HG02642 (cell line): ENCODE results near the gene EPS8L3.
"Not testable (repeated sequence)": the region's sequence is repeated elsewhere in the genome, so short reads cannot be mapped to it uniquely, and the experiment has no call there.

Source experiments
- ATAC-seq: cut with Tn5 transposase; IDR thresholded peaks from one replicate; pipeline ENCODE4 v1.9.1; 2021; ENCODE audit warnings: mild to moderate bottlenecking; ENCODE audit not compliant: unreplicated experiment, poor library complexity

EPS8L3 gene

GRCh38 chr1:109763646-109764415 lies at the start of gene EPS8L3:
EPS8L3 (minus strand) TSS chr1:109763923; CDS start chr1:109761749, 2,174 bp downstream.
- ATAC-seq, result no peak

GRCh38 chr1:109812691-109813393 lies 49.1 kb upstream of the EPS8L3 start:
- ATAC-seq, result no peak

- ATAC-seq, result no peak
Observed at GRCh38 chr1:109808703-109809102, 45.0 kb upstream of the EPS8L3 start.

- no peak for ATAC-seq
Observed at GRCh38 chr1:109807822-109808680, 44.3 kb upstream of the EPS8L3 start.

GRCh38 chr1:109807402-109807801 lies 43.7 kb upstream of the EPS8L3 start:
- ATAC-seq, result no peak

GRCh38 chr1:109806733-109807400 lies 43.1 kb upstream of the EPS8L3 start:
- ATAC-seq, result no peak

GRCh38 chr1:109805486-109806165 lies 41.9 kb upstream of the EPS8L3 start:
- no peak for ATAC-seq

- no peak for ATAC-seq
Observed at GRCh38 chr1:109804660-109805059, 40.9 kb upstream of the EPS8L3 start.

GRCh38 chr1:109803901-109804331 lies 40.2 kb upstream of the EPS8L3 start:
- ATAC-seq, result no peak

- ATAC-seq, result no peak
Observed at GRCh38 chr1:109802901-109803561, 39.3 kb upstream of the EPS8L3 start.

- ATAC-seq, result no peak
Observed at GRCh38 chr1:109802136-109802900, 38.6 kb upstream of the EPS8L3 start.

- ATAC-seq, result no peak
Observed at GRCh38 chr1:109801791-109802135, 38.0 kb upstream of the EPS8L3 start.

GRCh38 chr1:109800291-109800690 lies 36.6 kb upstream of the EPS8L3 start:
- no peak for ATAC-seq

- ATAC-seq, result no peak
Observed at GRCh38 chr1:109799445-109799844, 35.7 kb upstream of the EPS8L3 start.

- ATAC-seq, result not testable (repeated sequence)
Observed at GRCh38 chr1:109797303-109797595, 33.5 kb upstream of the EPS8L3 start.

- no peak for ATAC-seq
Observed at GRCh38 chr1:109796484-109797302, 33.0 kb upstream of the EPS8L3 start.

- no peak for ATAC-seq
Observed at GRCh38 chr1:109794319-109795132, 30.8 kb upstream of the EPS8L3 start.
